ENCODE data around the gene GRM1.

Gene GRM1

DNA sequence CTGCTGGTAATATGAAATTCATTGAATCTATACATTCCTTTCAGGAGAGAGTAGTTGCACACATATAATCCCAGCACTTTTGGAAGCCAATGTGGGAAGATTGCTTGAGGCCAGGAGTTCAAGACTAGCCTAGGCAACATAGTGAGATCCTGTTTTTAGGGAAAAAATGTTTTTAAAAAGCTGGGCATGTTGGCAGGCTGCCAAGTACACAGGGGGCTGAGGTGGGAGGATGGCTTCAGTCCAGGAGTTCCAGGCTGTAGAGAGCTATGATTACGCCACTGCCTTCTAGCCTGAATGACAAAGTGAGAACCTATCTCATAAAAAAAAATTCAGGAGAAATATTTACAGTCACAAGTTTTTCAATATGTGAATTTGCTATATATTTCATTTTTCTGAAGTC lies 71.9 kb downstream of the GRM1 start:
- no peak for DNase-seq

DNA sequence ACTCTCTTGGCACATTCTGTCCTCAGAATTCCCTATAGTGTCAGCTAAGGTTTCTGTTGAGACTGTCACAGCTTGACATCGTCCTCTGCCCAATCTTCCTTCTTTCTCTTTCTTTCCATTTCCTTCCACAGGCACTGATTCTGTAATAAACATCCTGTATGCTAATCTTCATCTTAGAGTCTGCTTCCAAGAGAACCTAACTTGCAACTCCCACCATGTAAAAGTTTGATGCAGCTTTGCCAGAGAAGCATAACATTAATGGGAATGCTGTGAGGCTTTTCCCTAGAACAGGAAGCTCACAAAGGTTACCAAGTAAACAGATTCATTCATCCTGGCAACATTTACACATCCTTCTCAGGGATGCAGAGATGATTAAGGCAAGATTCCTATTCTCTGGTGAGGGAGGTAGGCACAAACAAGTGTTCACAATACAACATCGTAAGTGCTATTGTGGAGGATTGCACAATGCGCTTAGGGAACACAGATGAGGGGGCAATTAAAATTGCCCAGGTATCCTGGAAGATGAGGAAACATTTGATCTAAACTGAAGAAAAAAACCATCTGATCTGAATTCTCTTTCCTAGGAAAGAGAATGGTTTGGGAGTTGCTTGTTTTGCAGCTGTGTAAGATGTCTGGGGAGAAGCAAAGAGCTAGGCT lies 74.7 kb downstream of the GRM1 start:
- no peak for DNase-seq

DNA sequence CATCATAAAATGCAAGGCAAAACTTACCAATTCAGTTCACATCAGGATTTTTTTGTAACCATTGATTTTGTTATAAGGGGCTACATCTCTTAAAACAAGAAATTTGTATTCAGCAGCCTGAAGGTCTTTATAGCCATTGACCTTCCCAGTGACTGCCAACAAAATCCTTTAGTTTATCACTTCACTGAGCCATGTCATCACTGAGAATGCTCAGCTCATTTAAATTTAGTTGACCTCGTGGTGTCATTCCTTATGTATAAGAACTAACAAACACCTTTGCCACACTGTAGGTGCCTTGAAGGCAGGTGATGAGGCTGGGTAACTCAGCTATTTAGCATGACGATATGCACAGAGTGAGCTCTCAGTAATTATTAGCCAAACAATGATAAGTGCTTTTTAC lies 77.7 kb downstream of the GRM1 start:
- no peak for DNase-seq

DNA sequence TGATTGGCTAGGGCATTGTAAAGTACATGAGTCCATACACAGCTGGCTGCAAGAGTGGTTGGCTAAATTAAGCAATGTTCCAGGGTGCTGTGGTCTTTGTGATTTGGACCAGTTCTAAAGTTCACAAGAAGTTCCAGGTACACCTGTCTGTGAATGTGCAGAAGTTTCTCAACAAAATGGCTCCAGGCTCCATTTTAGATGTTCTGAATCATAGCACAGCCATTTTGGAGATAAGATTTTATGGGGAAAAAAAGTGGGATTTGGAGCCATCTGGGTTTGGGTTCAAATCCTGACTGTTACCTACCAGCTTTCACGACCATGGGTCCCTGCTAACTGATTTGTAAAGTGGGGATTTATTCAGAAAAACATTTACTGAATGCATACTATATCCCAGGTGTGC lies 82.1 kb downstream of the GRM1 start:
- no peak for DNase-seq

DNA sequence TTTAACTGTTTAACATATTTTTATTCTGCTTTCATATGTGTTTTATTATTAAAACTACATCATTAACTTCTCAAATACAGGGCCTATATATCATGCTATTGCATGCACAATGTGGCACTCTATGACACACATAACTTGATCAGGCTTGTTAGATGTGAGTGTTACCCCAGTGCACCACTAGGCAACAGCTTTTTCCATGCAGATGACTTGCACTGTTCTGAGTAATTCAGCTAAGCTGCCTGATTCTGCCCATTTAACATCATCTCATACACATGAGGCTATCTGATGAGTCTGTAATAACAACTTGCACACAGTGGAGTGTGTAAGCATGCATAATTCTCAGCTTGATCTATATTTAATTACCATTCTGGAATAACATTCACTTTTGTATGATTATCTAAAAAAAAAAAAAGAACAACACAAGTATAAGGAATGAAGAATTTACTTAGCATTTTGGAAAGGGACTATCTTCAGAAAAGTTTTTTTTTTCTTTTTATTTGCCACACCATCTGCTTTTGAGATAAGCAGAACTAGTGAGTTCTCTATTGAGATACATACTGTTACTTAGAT lies 83.1 kb downstream of the GRM1 start:
- DNase-seq, result no peak

DNA sequence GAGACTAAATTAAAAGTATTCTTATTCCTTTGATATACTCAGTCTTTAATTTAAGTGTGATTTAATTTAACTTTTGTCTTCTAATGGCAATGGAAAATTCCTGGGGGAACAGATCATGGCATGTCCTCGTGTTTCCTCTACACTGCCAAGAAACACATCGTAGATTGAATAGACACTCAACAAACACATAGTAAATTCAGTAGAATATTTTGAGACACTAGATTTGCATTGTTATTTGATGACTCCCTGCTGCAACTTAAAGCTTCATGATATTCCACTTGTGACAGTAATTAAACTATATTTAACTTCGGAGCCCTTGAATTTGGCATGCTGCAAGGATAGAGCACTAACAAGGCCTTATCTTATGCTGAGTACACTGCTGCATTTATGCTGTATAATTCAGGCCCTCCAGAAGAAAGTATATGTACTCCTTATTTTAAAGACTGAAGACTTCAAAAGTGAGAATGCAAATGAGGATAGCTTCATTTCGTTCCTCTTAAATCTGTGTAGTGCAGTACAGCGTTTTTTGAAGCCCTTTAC lies 84.3 kb downstream of the GRM1 start:
- no peak for DNase-seq

DNA sequence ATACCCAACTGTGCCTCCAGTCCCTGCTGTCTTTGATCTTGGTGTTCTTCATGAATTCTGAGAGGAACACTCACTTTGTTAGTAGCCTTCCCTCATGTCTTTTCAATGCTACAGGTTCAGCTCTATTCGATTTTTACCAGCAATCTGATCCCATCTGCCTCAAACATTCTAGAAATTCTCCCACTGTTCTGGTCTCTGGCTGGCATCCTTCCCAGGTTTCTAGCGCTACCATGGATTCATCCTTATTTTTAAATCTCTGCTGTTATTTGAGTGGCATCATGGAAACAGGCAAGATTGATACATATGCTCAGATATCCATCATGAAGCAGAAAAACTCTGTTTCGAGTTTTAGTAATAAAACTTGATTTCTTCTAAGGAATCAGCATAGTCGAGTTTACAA lies 94.8 kb downstream of the GRM1 start:
- DNase-seq, result no peak

DNA sequence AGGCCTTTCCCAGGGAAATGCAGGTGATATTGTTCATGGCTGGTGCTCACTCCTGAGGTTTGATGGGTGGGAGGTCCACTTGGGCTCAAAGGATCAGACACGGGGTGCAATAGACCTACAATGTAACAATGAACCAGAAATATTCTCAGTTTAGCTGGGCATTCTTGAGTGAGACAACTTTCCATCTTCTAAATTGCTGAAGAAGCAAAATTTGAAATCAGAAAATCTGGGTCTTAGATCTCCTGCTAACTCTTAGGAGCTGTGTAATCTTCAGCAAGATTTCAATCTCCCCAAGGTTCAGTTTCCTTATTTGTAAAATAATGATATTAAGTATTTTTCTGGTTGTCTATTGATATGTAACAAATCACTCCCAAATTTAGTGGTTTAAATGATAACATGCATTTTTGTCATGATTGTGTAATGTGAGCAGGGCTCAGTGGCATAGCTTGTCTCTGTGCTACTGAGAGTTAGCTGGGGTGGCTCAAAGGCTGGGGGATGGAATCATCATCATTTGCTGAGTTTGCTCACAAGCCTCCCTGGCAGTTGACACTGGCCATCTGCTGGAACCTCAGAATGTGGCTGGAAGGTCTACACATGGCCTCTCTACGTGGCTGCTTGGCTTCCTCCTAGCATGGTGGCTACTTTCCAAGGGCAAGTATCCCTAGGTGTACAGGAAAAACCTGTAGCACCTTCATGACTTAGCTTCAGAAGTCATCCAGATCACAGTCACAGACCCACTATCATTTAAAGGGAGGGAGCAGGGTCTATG lies 98.8 kb downstream of the GRM1 start:
- DNase-seq, result no peak

DNA sequence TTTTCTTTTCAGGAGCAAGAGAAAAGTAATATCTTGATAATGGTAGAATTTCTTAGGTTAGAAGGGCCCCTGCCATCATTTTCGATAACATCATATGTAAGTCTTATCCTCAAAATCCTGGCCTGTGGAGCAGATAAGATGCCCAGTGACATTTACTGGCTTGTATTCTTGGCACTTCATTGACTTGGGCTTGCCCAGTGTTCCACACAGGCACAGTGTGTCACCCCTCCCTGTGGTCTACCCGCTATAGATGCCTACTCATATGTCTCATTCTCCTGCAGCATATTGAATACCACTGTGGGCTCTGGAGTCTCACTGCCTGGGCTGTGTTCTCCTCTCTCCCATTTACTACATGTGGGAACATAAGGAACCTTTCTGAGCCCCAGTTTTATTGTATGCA lies 105.0 kb downstream of the GRM1 start:
- DNase-seq, result no peak

DNA sequence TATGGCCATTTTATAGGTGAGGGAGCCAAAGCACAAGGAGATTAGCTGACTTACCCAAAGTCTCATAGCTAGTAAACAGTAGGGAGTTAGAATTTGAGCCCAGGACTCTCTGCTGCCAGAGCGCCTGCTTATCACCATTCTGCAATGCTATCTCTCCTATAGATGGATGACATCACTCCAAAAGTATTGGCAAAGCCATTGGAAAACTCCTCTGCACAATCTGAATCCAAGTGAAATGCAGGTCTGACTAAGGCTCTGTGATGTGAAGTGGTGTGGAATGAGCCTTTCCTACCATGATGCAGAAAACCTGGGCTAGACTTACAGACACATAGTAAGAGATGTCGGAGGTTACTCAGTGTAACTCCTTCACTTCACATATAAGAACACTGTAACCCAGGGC lies 106.3 kb downstream of the GRM1 start:
- no peak for DNase-seq

DNA sequence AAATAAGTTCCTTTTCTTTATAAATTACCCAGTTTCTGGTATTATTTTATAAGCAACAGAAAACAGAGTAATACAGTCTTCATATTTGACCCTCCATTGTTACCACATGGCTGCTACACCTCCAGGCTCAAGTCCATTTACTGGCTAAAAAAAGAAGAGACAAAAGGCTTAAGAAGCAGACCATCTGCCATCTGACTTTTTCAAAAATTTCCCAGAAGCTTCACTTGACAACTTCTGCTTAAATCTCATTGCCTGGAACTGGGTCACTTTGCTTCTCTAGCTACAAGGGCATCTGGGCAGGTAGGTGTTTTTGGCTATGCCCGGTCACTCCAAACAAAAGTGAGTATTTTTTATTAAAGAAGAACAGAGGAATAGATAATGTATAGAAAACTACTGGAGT lies 118.0 kb downstream of the GRM1 start:
- DNase-seq, result no peak

DNA sequence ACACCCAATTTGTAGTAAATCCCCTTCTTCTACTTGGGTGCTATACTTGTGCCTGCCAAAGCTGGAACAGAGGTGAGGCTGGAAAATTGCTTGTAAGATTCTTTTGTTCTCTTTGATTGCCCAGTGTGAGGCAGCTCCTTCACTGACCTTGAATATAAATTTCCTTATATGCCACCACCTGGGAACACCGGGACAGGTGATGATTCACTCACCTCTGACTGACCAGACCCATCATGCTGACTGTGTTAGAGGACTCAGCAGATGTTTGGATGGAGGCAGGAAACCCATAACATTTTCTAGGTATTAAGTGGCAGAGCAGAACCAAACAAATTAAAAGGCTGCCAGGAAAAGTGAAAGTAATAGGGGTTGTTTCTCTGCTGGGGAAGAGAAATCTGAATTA lies 120.9 kb downstream of the GRM1 start:
- no peak for DNase-seq

DNA sequence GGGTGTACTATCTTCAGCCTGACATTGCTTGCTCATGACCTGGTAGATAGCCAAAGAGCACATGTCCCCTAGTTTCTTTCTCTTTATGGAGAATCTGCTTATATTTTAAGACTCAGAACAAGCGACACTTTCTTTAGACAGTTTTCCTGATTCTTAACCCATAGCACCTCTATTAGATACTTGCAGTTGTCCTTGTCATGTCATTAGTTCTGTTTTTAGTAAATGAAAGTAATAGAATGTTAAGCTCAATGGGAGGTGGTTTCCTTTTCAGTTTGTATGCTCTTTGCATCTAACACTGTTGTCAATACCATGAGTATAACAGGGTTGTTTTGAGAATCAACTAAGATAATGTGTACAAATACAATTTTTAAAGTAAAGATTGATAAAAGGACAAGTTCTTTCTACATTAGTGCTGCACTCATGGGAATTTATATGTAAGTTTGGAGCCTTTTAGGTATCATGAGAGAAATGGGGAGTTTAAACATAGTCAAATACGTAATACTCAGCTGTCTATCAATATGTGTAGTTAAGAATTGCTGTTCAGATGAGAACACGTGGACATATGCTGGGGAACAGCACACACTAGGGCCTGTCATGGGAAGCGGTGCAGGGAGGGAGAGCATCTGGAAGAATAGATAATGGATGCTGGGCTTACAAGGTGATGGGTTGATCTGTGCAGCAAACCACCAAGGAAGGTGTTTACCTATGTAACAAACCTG lies 124.3 kb downstream of the GRM1 start:
- DNase-seq, result no peak

DNA sequence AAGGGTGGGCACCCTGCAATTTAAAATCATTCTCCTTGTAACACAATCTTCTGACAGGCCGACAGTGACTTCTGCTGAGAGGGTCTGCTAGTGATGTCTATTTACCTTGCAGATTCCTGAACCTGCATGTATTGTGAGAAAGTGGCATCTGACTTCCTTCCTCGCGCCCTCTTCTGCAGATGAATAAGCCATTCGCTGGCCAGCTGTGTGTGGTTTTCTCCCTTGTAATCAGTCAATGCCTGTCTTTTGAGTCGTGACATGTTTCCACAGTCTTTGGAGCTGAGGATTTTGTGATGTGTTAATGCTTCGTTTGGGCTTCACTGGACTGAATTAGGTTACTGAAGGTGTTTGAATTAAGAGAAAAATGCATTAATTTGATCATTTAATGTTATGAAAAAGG lies 125.3 kb downstream of the GRM1 start:
- no peak for DNase-seq

DNA sequence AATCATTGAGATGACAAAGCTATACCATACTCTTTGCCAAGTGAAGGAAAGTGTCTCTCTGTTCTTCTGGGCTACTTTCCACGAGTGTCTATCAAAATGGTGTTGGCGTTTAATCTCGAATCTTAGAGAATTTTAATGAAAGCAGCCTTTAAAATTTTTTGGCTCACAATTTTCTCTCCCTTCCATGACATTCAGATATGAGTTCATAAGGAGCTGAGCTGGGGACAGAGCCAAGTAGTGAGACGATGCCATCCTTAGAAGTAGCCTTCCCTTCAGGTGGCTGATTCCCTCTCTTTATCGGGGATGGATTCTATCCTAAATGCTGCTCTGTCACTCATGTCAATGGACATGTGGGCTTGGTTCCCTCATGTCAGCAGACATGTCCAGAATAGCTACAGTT lies 132.8 kb downstream of the GRM1 start:
- no peak for DNase-seq

DNA sequence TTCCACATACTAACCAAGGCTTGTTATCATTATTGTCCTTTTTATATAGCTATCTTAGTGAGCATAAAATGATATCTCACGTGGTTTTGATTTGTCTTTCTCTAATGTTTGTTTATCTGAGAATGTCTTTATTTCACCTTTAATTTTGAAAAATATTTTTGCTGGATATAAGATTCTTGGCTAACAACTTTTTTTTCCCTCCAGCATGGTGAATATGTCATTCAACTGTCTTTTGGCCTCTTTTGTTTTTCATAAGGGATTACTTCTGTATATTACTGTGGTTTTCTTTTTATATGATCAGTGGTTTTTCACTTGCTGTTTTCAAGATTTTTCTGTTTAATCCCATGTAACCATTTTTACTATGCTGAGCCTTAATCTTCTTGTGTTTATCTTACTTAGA lies 141.0 kb downstream of the GRM1 start:
- DNase-seq, result no peak

DNA sequence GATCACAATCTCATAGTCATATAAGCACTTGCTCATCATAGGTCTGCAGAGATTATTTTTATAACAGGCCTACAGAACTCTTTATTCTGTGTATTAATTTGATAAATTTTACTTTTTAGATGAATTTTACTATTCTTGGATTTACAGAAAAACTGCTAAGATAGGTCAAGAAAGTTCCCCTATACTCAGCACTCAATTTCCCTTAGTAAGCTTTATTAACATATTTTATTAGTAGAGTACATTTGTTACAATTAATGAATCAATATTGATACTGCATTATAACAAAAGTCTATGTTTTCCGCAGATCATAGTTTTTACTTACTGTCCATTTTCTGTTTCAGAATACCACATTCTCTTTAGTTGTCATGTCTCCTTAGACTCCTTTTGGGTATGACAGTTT lies 148.9 kb downstream of the GRM1 start:
- DNase-seq, result no peak

DNA sequence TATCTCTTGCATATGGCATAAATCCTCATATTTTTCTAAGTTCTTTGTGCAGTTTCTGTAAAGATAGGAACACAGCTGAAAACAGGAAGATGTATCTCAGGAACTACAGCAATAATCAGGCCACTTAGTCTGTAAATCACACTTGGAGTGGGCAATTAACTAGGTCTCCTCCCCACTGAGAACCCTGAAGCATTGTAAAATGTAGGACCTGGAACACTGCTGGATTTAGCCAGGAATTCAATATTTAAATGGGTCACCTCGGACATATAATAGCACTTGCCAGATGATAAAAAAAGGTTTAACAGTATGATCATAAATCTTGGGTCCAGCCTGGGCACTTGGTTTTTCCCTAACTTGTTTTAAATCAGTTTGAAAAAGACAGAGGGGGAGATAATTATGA lies 155.0 kb downstream of the GRM1 start:
- no peak for DNase-seq

DNA sequence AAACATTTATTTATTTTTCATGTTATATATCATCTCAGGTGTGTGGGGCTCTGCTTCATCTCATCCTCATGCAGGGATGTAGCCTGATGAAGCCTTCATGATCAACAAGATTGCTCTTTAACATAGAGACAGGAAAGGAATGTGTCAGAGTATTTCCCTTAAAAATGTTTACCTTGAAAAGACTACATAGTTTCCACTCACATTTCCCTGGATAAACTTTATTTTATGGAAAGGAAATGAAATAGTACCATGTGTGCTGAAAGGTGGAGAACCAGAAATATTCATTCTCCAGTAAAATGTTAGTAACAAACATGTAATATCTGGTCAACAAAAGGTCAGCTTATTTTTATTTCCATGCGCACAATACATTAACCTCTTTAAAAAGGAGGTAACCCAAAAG lies 155.8 kb downstream of the GRM1 start:
- no peak for DNase-seq

DNA sequence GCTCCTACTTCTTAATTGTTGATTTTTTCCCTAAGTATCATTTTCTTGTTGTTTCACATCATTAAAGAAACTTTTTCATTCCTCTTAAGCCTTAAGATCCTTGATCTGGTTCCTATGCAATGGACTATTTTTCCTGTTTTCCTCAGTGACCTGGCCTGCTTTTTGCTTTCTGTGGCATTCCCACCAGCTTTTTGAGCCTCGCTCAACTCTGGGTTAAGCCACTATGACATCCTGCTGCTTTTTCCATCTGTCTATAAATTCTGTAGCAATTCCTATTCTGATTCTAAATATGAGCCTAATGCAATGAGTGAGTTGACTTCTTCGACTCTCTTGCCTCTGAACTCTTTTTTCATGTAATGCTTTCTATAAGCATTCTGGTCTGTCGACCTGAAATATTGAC lies 160.3 kb downstream of the GRM1 start:
- no peak for DNase-seq

DNA sequence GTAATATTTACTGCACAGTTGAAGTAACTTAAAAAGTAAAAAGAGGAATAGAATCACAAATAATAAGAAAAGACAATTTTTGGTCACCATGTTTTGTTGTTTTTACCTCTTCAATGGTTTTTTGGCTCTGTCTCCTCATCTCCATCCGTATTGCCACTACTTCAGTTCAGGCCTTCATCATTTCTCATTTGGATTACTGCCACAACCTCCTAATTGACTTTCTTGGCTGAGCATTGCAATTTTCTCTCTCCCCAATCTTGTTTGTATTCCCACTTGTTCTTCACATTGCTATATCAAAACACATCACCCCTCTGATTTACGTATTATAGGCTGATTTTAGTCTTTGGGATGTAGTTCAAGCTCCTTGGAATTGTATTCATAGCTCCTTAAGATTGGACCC lies 161.7 kb downstream of the GRM1 start:
- no peak for DNase-seq

DNA sequence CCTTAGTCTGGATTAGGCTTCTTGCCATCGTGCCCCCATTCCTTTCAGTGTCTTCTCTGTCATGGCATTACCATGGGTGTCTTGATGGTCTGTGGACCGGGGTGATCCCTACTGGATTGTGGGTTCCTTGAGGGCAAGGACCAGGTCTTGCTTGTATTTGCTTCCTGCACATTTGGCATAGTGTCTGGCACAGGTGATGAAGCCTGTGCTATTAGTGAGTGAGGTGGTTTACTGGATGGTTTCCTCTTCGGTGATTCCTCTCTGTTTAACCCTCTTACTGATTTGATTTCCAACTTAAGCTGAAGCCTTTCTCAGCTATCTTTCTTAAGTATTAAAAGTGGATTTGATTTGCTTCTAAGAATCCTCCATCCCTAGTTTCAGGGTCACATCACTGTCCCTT lies 162.3 kb downstream of the GRM1 start:
- no peak for DNase-seq

DNA sequence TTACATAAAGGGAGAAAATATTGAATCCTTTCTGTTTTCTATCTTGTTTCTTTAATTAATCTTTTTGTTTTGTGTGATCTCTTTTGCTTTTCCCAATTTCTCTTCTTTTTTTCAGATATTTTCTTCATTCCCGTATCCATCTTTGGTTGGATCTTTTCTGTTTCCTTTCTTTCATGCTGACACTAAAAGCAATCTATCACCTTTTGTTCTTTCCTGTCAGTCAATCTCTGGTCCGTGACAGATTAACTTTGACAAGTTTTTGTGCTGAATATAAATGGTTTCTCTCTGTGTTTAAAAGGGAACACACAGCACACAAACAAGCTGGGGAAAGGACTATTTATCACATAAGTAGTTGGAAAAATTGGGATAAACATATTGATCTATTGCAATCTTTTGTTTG lies 162.8 kb downstream of the GRM1 start:
- no peak for DNase-seq

DNA sequence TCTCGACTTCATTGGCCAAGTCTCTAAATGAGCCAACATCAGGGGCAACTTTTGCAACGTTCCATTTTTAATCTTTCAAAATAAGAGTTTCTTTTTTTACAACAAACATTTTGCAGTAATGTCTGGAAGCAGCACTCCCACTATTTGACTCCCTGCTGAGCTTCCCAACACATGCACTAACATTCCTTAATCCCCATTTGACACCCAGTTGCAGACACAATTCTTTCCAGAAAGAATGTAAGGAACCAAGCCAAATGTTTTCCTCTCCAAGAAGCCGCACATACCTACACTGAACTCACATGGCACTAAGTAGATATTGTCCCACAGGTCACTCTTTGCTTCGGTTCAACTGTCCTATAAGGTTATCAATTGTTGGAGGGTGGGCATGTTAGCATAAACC lies 165.6 kb downstream of the GRM1 start:
- no peak for DNase-seq
